HepG2 (cell line): ENCODE data around the gene C16orf87. TPM values are rescaled to one million over a fixed set of nuclear protein-coding genes. Genes with fewer than 3 reads are reported as not detected.
A peak's percentile ranks its signal among the peaks of the same experiment; 100 is the strongest.

Experiments used
- BCLAF1 ChIP-seq: fragments of 450-650 bp; IDR thresholded peaks from 2 replicates; pipeline ENCODE4 v1.6.1; 2017; ENCODE audit warnings: mild to moderate bottlenecking
- DRAP1 ChIP-seq: IDR thresholded peaks from 2 replicates; pipeline ENCODE4 v1.6.1; 2016; ENCODE audit warnings: missing genetic modification reagents, missing compliant biosample characterization
- FLYWCH1 ChIP-seq: sonication (generic); formaldehyde crosslinking; IDR thresholded peaks from 2 replicates; pipeline ENCODE4 v1.8.1; 2023; ENCODE audit warnings: mild to moderate bottlenecking, missing genetic modification reagents
- MBD4 ChIP-seq: IDR thresholded peaks from 2 replicates; pipeline ENCODE4 v1.6.1; 2012; ENCODE audit warnings: low read length, inconsistent platforms, borderline replicate concordance
- MEIS1 ChIP-seq: sonication (generic); formaldehyde crosslinking; IDR thresholded peaks from 2 replicates; pipeline ENCODE4 v1.9.0; 2021; ENCODE audit warnings: mild to moderate bottlenecking, missing genetic modification reagents, moderate library complexity, borderline replicate concordance
- MTA1 ChIP-seq: sonication (generic); formaldehyde crosslinking; IDR thresholded peaks from 2 replicates; pipeline ENCODE4 v1.4.0; 2020; ENCODE audit warnings: missing genetic modification reagents, mild to moderate bottlenecking, borderline replicate concordance
- SCMH1 ChIP-seq: sonication (generic); formaldehyde crosslinking; IDR thresholded peaks from 2 replicates; pipeline ENCODE4 v1.9.0; 2021; ENCODE audit warnings: missing genetic modification reagents, mild to moderate bottlenecking, borderline replicate concordance
- SMARCE1 ChIP-seq: fragments of 450-650 bp; IDR thresholded peaks from 2 replicates; pipeline ENCODE4 v1.6.1; 2017; ENCODE audit warnings: borderline replicate concordance
- ZBTB1 ChIP-seq: sonication (generic); formaldehyde crosslinking; IDR thresholded peaks from 2 replicates; pipeline ENCODE4 v1.4.0; 2020; ENCODE audit warnings: missing genetic modification reagents, borderline replicate concordance
- ZNF20 ChIP-seq: sonication (generic); formaldehyde crosslinking; IDR thresholded peaks from 2 replicates; pipeline ENCODE4 v1.4.0; 2020; ENCODE audit warnings: mild to moderate bottlenecking, moderate library complexity, missing genetic modification reagents
- ZNF740 ChIP-seq: sonication (generic); formaldehyde crosslinking; IDR thresholded peaks from 2 replicates; pipeline ENCODE4 v1.4.0; 2020; ENCODE audit warnings: missing genetic modification reagents
- ZNF777 ChIP-seq: sonication (generic); formaldehyde crosslinking; IDR thresholded peaks from 2 replicates; pipeline ENCODE4 v1.4.0; 2020; ENCODE audit warnings: missing genetic modification reagents
- ZSCAN25 ChIP-seq: sonication (generic); formaldehyde crosslinking; IDR thresholded peaks from 2 replicates; pipeline ENCODE4 v1.8.0; 2022; ENCODE audit warnings: mild to moderate bottlenecking, missing genetic modification reagents
- polyA plus RNA-seq, 8 experiments: library from polyadenylated mRNA; depleted of rRNA in 3 of 8; stranded (reverse) in 7 of 8; unstranded in 1 of 8; fragments of >200 nt; fragmentation: Illumina TruSeq in 4 of 8; extraction: Trizol in 4 of 8; gene quantifications; 2 replicates each; pipeline versions ENCODE4 v1.2.1 to v1.2.3, GENCODE V29; 2011 to 2016; ENCODE audit warnings: low read depth in 4 of 8, missing spikeins in 1 of 8, mixed read lengths in 1 of 8; ENCODE audit not compliant: insufficient read depth in 1 of 8
- total RNA-seq, 5 experiments: library from RNA; depleted of rRNA; stranded (reverse); fragments of >200 nt; fragmentation: Illumina TruSeq; extraction: Trizol; gene quantifications; 2 replicates each; pipeline ENCODE4 v1.2.3, GENCODE V29; 2016; ENCODE audit warnings: low read depth in 1 of 5
- TF ChIP-seq, protein P1 (sequence below): sonication (generic); formaldehyde crosslinking; IDR thresholded peaks from 2 replicates; pipeline ENCODE4 v1.9.0; 2021; ENCODE audit warnings: mild to moderate bottlenecking, missing genetic modification reagents
- TF ChIP-seq, protein P2 (sequence below): sonication (generic); formaldehyde crosslinking; IDR thresholded peaks from 2 replicates; pipeline ENCODE4 v1.4.0; 2020; ENCODE audit warnings: missing genetic modification reagents, borderline replicate concordance

C16orf87 gene
- total and polyA plus RNA-seq, 2 of the 13 experiments (the other 11 are each of a cell fraction or from before 2014, with no cell fraction given): 8.6 to 19.5 TPM

DNA sequence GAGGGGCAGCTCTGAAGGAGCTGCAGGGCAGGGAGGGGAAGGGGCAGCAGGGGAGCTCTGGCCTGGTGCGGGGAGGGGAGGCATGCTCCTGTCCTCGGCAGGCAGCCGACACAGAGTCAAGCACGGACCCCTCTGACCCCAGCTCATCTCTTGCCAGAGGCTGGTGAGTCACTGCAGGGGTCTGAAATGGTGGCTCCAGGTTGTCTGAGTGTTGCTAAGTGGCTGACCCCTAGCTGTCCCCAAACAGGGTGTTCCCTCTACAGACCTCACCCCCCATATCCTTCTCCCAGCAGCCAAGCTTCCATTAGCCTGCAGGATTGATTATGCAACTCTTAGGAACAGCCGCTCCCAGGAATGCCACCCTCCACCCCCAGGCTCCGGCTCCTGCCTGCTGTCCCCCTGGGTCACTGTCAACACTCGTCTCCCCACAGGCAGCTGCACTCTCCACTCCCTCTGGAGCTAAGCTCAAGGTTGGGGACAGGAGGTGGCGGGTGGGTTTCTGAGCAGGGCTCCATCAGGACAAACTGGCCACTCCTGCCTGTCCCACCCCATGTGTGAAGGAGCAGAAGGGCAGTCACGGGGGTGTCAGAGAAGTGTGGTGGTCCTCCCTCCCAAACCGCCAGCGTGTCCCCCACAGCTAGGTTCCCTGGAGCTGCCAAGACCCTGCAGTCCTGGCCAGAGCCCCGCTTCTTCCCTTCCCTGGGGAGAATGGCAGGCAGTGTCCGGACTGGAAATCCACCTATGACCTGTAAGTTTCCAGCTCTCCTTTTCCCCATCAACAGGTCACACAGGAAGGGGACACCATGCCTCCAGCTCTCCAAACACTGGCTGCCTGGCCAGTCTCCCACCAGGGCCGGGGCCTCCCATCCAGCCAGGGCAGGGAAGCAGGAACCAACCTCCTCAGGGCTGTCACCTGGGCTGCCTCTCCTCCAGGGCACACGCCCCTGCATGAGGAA, 83.9 kb downstream of the C16orf87 start (continued):
- TF ChIP-seq, protein P1, sequence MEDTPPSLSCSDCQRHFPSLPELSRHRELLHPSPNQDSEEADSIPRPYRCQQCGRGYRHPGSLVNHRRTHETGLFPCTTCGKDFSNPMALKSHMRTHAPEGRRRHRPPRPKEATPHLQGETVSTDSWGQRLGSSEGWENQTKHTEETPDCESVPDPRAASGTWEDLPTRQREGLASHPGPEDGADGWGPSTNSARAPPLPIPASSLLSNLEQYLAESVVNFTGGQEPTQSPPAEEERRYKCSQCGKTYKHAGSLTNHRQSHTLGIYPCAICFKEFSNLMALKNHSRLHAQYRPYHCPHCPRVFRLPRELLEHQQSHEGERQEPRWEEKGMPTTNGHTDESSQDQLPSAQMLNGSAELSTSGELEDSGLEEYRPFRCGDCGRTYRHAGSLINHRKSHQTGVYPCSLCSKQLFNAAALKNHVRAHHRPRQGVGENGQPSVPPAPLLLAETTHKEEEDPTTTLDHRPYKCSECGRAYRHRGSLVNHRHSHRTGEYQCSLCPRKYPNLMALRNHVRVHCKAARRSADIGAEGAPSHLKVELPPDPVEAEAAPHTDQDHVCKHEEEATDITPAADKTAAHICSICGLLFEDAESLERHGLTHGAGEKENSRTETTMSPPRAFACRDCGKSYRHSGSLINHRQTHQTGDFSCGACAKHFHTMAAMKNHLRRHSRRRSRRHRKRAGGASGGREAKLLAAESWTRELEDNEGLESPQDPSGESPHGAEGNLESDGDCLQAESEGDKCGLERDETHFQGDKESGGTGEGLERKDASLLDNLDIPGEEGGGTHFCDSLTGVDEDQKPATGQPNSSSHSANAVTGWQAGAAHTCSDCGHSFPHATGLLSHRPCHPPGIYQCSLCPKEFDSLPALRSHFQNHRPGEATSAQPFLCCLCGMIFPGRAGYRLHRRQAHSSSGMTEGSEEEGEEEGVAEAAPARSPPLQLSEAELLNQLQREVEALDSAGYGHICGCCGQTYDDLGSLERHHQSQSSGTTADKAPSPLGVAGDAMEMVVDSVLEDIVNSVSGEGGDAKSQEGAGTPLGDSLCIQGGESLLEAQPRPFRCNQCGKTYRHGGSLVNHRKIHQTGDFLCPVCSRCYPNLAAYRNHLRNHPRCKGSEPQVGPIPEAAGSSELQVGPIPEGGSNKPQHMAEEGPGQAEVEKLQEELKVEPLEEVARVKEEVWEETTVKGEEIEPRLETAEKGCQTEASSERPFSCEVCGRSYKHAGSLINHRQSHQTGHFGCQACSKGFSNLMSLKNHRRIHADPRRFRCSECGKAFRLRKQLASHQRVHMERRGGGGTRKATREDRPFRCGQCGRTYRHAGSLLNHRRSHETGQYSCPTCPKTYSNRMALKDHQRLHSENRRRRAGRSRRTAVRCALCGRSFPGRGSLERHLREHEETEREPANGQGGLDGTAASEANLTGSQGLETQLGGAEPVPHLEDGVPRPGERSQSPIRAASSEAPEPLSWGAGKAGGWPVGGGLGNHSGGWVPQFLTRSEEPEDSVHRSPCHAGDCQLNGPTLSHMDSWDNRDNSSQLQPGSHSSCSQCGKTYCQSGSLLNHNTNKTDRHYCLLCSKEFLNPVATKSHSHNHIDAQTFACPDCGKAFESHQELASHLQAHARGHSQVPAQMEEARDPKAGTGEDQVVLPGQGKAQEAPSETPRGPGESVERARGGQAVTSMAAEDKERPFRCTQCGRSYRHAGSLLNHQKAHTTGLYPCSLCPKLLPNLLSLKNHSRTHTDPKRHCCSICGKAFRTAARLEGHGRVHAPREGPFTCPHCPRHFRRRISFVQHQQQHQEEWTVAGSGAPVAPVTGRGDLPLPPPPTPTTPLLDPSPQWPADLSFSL (CRISPR knock-in tag): no peak
- TF ChIP-seq DRAP1 (CRISPR knock-in tag): no peak
- no peak for TF ChIP-seq MEIS1
- TF ChIP-seq MBD4: no peak
- TF ChIP-seq ZNF20 (CRISPR knock-in tag): no peak
- no peak for TF ChIP-seq FLYWCH1
- TF ChIP-seq ZSCAN25: peak; percentile 82
- TF ChIP-seq BCLAF1: no peak
- TF ChIP-seq ZNF740 (CRISPR knock-in tag): 0 out of 2 replicates have a peak, but pooled peaks have one; percentile 62
- no peak for TF ChIP-seq SCMH1 (CRISPR knock-in tag)
- no peak for TF ChIP-seq SMARCE1
- TF ChIP-seq, protein P2, sequence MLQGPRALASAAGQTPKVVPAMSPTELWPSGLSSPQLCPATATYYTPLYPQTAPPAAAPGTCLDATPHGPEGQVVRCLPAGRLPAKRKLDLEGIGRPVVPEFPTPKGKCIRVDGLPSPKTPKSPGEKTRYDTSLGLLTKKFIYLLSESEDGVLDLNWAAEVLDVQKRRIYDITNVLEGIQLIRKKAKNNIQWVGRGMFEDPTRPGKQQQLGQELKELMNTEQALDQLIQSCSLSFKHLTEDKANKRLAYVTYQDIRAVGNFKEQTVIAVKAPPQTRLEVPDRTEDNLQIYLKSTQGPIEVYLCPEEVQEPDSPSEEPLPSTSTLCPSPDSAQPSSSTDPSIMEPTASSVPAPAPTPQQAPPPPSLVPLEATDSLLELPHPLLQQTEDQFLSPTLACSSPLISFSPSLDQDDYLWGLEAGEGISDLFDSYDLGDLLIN: no peak
- no peak for TF ChIP-seq ZBTB1 (CRISPR knock-in tag)
- TF ChIP-seq MTA1 (CRISPR knock-in tag): 0 out of 2 replicates have a peak, but pooled peaks have one; percentile 52
- TF ChIP-seq ZNF777: no peak
